Type B pancreatic cell (in vitro differentiated cells): Measurements from ENCODE around the gene FGF8. TPM values are rescaled to one million over a fixed set of nuclear protein-coding genes. Genes with fewer than 3 reads are reported as not detected.

Source experiments
- DNase-seq: peaks from one replicate; pipeline ENCODE4 v3.0.0; 2021; ENCODE audit warnings: mixed read lengths; ENCODE audit not compliant: unreplicated experiment; ENCODE audit errors: extremely low spot score
- H3K27ac Mint-ChIP-seq: 2 replicates; pipeline ENCODE4 v1.8.0; 2021; ENCODE audit warnings: mild to moderate bottlenecking, mixed read lengths
- H3K27me3 Mint-ChIP-seq: 2 replicates; pipeline ENCODE4 v1.8.0; 2021; ENCODE audit warnings: mixed read lengths
- H3K36me3 Mint-ChIP-seq: 2 replicates; pipeline ENCODE4 v1.8.0; 2021; ENCODE audit warnings: mixed read lengths
- H3K4me1 Mint-ChIP-seq: one replicate; pipeline ENCODE4 v1.8.0; 2021; ENCODE audit warnings: mixed read lengths; ENCODE audit not compliant: unreplicated experiment
- H3K4me3 Mint-ChIP-seq: 2 replicates; pipeline ENCODE4 v1.8.0; 2021; ENCODE audit warnings: mild to moderate bottlenecking, mixed read lengths
- H3K9me3 Mint-ChIP-seq: 2 replicates; pipeline ENCODE4 v1.8.0; 2021; ENCODE audit warnings: mixed read lengths
- total RNA-seq: library from RNA; stranded (reverse); gene quantifications from 2 replicates; pipeline ENCODE4 v1.2.1, GENCODE V29; 2021; ENCODE audit warnings: low replicate concordance
- TF ChIP-seq, protein P1 (sequence below): fragments of 200-600 bp; sonication (generic); conservative IDR thresholded peaks from 2 replicates; pipeline ENCODE4 v1.5.0; 2021; ENCODE audit warnings: antibody characterized with exemption, mild to moderate bottlenecking

The FGF8 gene
- total RNA-seq, 1 donor from 2014 or later: 3.8 TPM

DNA sequence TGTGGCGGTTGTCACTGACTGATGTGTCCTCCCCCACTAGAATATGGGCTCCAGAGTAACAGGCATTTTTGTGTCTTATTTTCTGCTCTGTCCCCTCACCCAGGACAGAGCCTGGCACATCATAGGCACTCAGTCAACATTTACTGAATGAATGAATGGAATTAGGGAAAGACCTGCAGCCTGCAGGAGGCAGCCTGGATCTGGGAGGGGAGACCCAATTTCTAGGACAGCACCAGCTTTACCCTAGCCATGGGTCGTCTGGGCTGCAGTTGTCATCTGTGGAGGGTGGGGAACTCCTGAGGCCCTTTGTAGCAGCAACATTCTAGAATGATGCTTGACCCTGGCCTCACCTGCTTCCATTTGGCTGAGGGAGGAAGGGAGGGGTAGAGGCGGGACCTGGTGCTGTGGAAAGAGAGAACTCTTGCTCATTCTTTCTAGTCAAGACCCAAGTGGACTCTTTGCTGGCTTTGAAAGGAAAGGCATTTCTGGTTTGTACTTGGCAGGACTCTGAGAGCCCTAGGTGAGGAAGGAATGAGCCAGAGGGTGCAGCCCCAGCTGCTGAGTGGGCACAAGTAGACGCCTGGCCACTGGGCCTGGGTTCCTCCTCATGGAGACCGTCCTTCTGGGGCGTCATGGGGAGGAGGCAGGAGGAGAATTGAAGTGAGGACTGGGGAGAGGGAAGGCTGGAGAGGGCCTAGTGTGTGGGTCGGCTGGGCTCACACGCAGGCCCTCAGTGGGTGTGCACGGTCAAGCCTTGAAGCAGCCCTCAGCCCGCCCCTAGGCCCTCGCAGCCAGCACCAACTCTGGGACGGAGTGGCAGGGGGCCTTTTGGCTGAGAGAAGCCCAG is 8.9 kb downstream of the FGF8 start:
- TF ChIP-seq, protein P1, sequence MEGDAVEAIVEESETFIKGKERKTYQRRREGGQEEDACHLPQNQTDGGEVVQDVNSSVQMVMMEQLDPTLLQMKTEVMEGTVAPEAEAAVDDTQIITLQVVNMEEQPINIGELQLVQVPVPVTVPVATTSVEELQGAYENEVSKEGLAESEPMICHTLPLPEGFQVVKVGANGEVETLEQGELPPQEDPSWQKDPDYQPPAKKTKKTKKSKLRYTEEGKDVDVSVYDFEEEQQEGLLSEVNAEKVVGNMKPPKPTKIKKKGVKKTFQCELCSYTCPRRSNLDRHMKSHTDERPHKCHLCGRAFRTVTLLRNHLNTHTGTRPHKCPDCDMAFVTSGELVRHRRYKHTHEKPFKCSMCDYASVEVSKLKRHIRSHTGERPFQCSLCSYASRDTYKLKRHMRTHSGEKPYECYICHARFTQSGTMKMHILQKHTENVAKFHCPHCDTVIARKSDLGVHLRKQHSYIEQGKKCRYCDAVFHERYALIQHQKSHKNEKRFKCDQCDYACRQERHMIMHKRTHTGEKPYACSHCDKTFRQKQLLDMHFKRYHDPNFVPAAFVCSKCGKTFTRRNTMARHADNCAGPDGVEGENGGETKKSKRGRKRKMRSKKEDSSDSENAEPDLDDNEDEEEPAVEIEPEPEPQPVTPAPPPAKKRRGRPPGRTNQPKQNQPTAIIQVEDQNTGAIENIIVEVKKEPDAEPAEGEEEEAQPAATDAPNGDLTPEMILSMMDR: no peak
- no peak for DNase-seq
- peaks cover 74% of the 10 kb centered on the region for H3K27me3 Mint-ChIP-seq
- H3K4me3 Mint-ChIP-seq: no peak overlapping the region
- H3K27ac Mint-ChIP-seq: no peak overlapping the region
- no peaks in the 10 kb centered on the region for H3K9me3 Mint-ChIP-seq
- H3K36me3 Mint-ChIP-seq: no peaks in the 10 kb centered on the region
- H3K4me1 Mint-ChIP-seq: no peaks in the 10 kb centered on the region

DNA sequence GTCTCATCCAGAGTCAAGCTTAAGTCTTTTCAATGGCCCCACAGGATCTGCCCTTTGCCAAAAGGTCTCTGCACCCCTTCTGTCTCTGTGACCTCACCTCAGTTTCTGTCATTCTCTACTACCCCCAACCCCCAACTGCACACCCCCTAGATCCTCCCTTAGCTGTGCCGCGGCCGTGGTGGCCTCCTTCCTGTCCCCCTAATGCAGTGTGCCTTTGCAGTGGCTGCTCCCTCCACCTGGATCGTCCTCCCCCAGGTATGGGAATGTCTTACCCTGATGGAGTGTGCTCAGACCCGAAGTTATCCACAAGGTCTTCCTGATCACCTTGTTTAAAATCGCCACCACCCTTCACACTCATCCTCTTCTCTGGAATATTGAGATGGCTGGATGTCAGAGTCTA is 9.6 kb downstream of the FGF8 start:
- no peaks in the 10 kb centered on the region for H3K36me3 Mint-ChIP-seq
- DNase-seq: no peak
- H3K4me3 Mint-ChIP-seq: no peak overlapping the region
- H3K27me3 Mint-ChIP-seq: peaks cover 69% of the 10 kb centered on the region
- no peaks in the 10 kb centered on the region for H3K4me1 Mint-ChIP-seq
- H3K27ac Mint-ChIP-seq: no peak overlapping the region
- no peaks in the 10 kb centered on the region for H3K9me3 Mint-ChIP-seq
- TF ChIP-seq, protein P1: no peak

DNA sequence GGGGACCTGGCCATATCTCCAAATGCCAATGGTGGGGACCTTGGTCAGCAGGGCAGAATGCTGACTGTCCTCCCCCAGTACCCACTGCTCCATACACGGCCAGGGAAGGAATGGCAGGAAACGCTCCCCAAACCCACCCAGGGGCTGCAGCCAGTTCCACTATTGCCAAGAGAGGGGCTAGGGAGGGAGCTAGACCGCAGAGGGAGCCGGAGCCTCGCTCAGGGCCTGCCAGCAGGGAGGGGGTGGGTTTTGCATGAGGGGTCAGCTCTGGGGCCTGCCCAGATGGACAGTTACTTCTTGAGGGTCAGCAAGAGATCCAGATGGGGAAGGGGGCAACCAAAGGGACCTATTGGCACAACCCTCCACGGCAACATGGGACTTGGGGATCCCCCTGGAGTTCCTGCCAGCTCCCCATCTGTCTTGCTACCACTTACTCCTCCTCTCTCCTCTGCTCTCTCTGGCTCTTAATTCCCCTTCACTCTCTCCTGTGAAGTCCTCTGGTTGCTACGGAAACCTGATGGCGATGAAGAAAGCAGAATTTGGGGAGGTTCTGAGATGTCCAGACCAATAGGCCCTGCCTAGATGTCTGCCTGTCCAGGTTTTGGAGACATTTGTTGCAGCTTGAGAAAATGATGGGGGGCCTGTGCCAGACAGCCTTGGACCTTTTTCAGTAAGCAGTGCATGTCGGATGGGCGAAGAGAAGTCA is 12.6 kb downstream of the FGF8 start:
- H3K4me1 Mint-ChIP-seq: no peaks in the 10 kb centered on the region
- DNase-seq: no peak
- H3K9me3 Mint-ChIP-seq: no peaks in the 10 kb centered on the region
- no peaks in the 10 kb centered on the region for H3K36me3 Mint-ChIP-seq
- no peak overlapping the region for H3K4me3 Mint-ChIP-seq
- H3K27ac Mint-ChIP-seq: no peak overlapping the region
- peaks cover 59% of the 10 kb centered on the region for H3K27me3 Mint-ChIP-seq
- TF ChIP-seq, protein P1: no peak

DNA sequence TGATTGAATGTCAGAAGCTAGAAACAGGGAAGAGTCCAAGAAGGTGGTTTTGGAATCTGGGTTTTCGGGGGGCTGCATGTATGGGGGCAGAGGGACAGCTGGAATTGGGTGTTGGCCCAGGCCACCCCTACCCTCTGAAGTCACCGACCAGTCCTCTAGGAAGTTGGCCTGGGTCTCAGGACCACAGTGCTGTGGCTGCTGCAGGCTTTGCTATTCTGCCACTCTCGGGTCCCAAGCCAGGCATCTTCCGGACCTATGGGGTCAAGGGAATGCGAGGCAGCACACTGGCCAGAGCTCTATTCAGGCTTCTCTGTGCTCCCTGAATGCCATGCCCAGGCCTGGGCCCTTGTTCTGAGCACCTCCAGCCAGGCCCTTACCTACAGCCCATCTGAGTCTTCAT is 13.2 kb downstream of the FGF8 start:
- DNase-seq: no peak
- H3K27ac Mint-ChIP-seq: no peak overlapping the region
- peaks cover 58% of the 10 kb centered on the region for H3K27me3 Mint-ChIP-seq
- no peak overlapping the region for H3K4me3 Mint-ChIP-seq
- H3K36me3 Mint-ChIP-seq: no peaks in the 10 kb centered on the region
- H3K4me1 Mint-ChIP-seq: no peaks in the 10 kb centered on the region
- H3K9me3 Mint-ChIP-seq: no peaks in the 10 kb centered on the region
- TF ChIP-seq, protein P1: no peak

DNA sequence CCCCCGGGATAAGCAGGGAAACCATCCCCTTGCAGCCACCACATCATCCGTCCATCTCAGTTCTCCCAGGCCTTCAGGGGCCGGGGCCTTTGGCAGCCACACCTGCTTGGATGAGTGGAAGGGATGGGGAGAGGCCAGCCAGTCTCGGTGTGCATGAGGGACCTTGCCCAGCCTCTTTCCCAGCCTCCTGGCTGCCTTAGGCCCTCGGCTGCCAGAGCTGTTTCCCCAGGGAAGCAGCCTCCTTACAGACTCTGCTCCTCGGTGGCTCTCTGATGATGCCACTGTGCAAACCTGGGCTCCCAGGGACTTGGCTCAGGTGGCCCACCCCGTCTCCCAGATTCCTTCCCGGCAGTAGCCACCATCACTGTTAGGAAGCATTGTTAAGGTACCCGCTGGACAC is 14.7 kb downstream of the FGF8 start:
- H3K36me3 Mint-ChIP-seq: no peaks in the 10 kb centered on the region
- H3K4me1 Mint-ChIP-seq: no peaks in the 10 kb centered on the region
- no peak overlapping the region for H3K27ac Mint-ChIP-seq
- peaks cover 52% of the 10 kb centered on the region for H3K27me3 Mint-ChIP-seq
- TF ChIP-seq, protein P1: no peak
- no peak for DNase-seq
- no peak overlapping the region for H3K4me3 Mint-ChIP-seq
- H3K9me3 Mint-ChIP-seq: no peaks in the 10 kb centered on the region
